Activated CD4-positive, CD25-positive, alpha-beta regulatory T cell (primary cell): ENCODE results near the gene SIRPB1.
"Not testable (repeated sequence)": the region's sequence is repeated elsewhere in the genome, so short reads cannot be mapped to it uniquely, and the experiment has no call there.

ENCODE experiments used
- DNase-seq, 4 experiments: peaks; one replicate each; lab custom pipeline; 2025; lab: John Stamatoyannopoulos, UW

SIRPB1 gene

GRCh38 chr20:1637226-1637625, 17.4 kb upstream of the SIRPB1 start:
- DNase-seq, result no peak

- DNase-seq, result no peak
Measured at GRCh38 chr20:1636621-1637020, 16.8 kb upstream of the SIRPB1 start.

- DNase-seq, result no peak
Measured at GRCh38 chr20:1635291-1635979, 15.6 kb upstream of the SIRPB1 start.

- DNase-seq, result no peak
Measured at GRCh38 chr20:1633535-1633934, 13.7 kb upstream of the SIRPB1 start.

GRCh38 chr20:1632178-1632577, 12.4 kb upstream of the SIRPB1 start:
- peak in 1 of 4 experiments; percentile 10 for DNase-seq

GRCh38 chr20:1631309-1632151, 11.7 kb upstream of the SIRPB1 start:
- DNase-seq, result no peak

GRCh38 chr20:1630186-1630585, 10.4 kb upstream of the SIRPB1 start:
- DNase-seq, result no peak

GRCh38 chr20:1629321-1629720, 9.5 kb upstream of the SIRPB1 start:
- DNase-seq, result no peak

- no peak for DNase-seq
Measured at GRCh38 chr20:1628621-1629020, 8.8 kb upstream of the SIRPB1 start.

GRCh38 chr20:1627200-1627550, 7.4 kb upstream of the SIRPB1 start:
- no peak for DNase-seq

- DNase-seq, result no peak
Measured at GRCh38 chr20:1626528-1627199, 6.9 kb upstream of the SIRPB1 start.

GRCh38 chr20:1625083-1625690, 5.4 kb upstream of the SIRPB1 start:
- no peak for DNase-seq

- DNase-seq, result no peak
Measured at GRCh38 chr20:1623501-1624205, 3.8 kb upstream of the SIRPB1 start.

- DNase-seq, result no peak
Measured at GRCh38 chr20:1622450-1622849, 2.6 kb upstream of the SIRPB1 start.

GRCh38 chr20:1621316-1621715, 1.5 kb upstream of the SIRPB1 start:
- no peak for DNase-seq

GRCh38 chr20:1618954-1619540, 762 bp downstream of the SIRPB1 start:
- DNase-seq, result no peak

GRCh38 chr20:1618479-1618878, 1.3 kb downstream of the SIRPB1 start:
- DNase-seq, result no peak

- DNase-seq, result no peak
Measured at GRCh38 chr20:1616858-1617434, 2.9 kb downstream of the SIRPB1 start.

GRCh38 chr20:1610404-1610803, 9.4 kb downstream of the SIRPB1 start:
- DNase-seq, result not testable (repeated sequence)

GRCh38 chr20:1608678-1609347, 11.0 kb downstream of the SIRPB1 start:
- not testable (repeated sequence) for DNase-seq

GRCh38 chr20:1600736-1601135, 19.1 kb downstream of the SIRPB1 start:
- DNase-seq, result no peak
